ENCODE measurements around the gene FOXP2. TPM values are rescaled to one million over a fixed set of nuclear protein-coding genes. Genes with fewer than 3 reads are reported as not detected.
"Not testable (repeated sequence)": the region's sequence is repeated elsewhere in the genome, so short reads cannot be mapped to it uniquely, and the experiment has no call there.

FOXP2 gene
- total RNA-seq, 1 donor from 2014 or later = 0.02 TPM

DNA sequence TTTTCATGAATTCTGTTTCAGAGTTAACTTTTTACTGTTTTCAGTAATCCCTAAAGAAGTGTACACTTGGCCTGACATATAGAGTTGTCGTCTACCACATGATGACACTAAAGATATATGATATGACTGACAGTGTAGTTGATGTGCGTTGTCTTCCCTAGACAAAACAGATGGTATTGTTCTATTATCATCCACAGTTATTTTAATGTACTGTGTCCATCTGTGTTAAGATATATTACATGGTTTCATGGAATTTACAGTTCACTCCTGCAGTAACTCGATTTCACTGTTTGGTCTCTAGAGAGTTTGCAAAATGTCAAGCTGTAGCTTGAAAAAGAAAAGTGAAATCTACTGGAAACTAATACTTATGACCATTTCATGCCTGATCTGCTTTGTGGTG, 18.1 kb downstream of the FOXP2 start:
- Mint-ChIP-seq H3K4me3 (no peak overlapping the region), H3K9me3 (no peaks in the 10 kb centered on the region), H3K27me3 (no peaks in the 10 kb centered on the region), H3K27ac (no peak overlapping the region), H3K4me1 (no peaks in the 10 kb centered on the region), H3K36me3 (ENCODE audit: low read depth) (no peaks in the 10 kb centered on the region)
- no peak for DNase-seq
- intact Hi-C loops (cut with micrococcal nuclease) = no loop called here

DNA sequence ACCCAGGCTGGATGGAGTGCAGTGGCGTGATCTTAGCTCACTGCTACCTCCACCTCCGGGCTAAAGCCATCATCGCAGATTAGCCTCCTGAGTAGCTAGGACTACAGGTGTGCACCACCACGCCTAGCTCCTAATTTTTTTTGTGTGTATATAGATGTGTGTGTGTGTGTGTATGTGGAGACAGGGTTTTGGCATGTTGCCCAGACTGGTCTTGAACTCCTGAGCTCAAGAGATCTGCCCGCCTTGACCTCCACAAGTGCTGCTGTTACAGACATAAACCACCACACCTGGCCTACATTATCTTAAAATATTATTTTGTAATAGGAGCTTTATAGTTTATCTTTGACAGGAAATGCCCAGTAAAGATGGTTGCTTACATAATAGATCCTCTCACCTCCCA, 25.0 kb downstream of the FOXP2 start:
- no peak overlapping the region for H3K27ac Mint-ChIP-seq
- H3K4me1 Mint-ChIP-seq = no peaks in the 10 kb centered on the region
- H3K36me3 Mint-ChIP-seq (ENCODE audit: low read depth) = no peaks in the 10 kb centered on the region
- DNase-seq = no peak
- no peaks in the 10 kb centered on the region for H3K9me3 Mint-ChIP-seq
- no peak overlapping the region for H3K4me3 Mint-ChIP-seq
- intact Hi-C loops (cut with micrococcal nuclease) = no loop called here
- H3K27me3 Mint-ChIP-seq = no peaks in the 10 kb centered on the region

DNA sequence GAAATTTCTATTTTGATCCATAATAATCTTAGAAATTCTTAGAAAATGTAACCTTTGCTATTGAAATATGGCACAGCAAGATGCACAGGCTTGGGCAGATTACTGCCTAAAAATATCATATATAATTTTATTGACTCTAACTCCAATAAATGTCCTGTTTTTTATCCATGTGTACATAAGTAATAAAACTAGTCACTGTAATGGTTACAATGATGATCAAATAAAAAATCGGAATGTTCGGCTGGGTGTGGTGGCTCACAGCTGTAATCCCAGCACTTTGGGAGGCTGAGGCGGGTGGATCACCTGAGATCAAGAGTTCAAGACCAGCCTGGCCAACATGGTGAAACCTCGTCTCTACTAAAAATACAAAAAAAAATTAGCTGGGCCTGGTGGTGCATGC, 26.3 kb downstream of the FOXP2 start:
- H3K27ac Mint-ChIP-seq; intact Hi-C loops (cut with micrococcal nuclease); DNase-seq; H3K9me3 Mint-ChIP-seq; H3K4me1 Mint-ChIP-seq; H3K36me3 Mint-ChIP-seq (ENCODE audit: low read depth); H3K4me3 Mint-ChIP-seq; H3K27me3 Mint-ChIP-seq: not testable (repeated sequence)

DNA sequence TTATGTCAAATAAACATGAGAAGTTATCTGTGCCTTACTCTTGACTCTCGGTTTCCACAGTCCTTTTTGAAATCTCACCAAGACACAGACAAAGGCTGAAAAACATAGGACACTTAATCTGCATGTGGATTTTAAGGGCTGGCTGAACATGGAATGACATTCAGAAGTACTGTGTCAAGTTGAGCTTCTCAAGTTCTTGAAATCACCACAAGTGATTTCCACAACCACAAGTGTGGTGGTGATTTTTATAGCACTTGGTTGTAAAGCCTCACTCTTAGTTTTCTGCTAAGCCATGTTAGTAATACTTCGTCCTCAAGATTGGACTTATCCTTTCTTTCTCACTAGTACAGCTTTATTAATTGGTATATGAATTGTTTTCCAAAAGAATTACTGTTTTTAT, 29.6 kb downstream of the FOXP2 start:
- Mint-ChIP-seq H3K27ac (no peak overlapping the region), H3K4me1 (no peaks in the 10 kb centered on the region)

DNA sequence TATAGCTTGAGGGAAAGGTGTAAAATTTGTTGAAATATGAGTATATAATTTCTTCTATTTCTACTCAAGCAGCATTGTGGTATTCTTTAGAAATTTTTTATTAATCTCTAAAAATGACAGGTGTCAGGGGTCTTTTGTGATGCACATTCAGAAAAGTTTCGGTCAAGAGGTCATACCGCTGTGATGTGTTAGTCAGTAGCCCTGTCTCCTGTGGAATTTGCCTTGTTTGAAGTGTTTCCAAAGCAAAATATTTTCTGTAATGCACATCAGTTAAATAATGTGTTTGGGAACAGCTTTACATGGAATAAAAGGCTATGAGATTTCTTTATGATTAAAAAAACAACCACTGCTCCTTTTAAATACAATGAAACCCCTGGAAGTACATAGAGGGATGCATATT, 35.8 kb downstream of the FOXP2 start:
- no peaks in the 10 kb centered on the region for H3K9me3 Mint-ChIP-seq
- no peaks in the 10 kb centered on the region for H3K36me3 Mint-ChIP-seq (ENCODE audit: low read depth)
- H3K4me3 Mint-ChIP-seq = no peak overlapping the region
- H3K27me3 Mint-ChIP-seq = no peaks in the 10 kb centered on the region
- no peaks in the 10 kb centered on the region for H3K4me1 Mint-ChIP-seq
- H3K27ac Mint-ChIP-seq = no peak overlapping the region
- no peak for DNase-seq
- intact Hi-C loops (cut with micrococcal nuclease) = no loop called here

More for the DNA sequence above, 29.6 kb downstream of the FOXP2 start:
- no peak overlapping the region for H3K4me3 Mint-ChIP-seq
- H3K36me3 Mint-ChIP-seq (ENCODE audit: low read depth) = no peaks in the 10 kb centered on the region
- no peaks in the 10 kb centered on the region for H3K9me3 Mint-ChIP-seq
- no peaks in the 10 kb centered on the region for H3K27me3 Mint-ChIP-seq
- intact Hi-C loops (cut with micrococcal nuclease) = no loop called here
- DNase-seq = no peak

DNA sequence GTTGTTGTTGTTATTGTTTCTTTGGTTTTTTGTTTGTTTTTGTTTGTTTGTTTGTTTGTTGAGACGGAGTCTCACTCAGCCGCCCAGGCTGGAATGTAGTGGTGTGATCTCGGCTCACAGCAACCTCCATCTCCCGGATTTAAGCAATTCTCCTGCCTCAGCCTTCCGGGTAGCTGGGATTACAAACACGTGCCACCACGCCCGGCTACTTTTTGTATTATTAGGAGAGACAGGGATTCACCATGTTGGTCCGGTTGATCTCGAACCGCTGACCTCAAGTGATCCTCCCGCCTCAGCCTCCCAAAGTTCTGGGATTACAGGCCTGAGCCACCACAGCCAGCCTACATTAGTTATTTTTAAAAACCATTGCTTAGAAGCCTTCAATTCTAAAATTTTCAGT, 45.0 kb downstream of the FOXP2 start:
- no peak for DNase-seq
- intact Hi-C loops (cut with micrococcal nuclease) = no loop called here
- Mint-ChIP-seq H3K27me3 (no peaks in the 10 kb centered on the region), H3K36me3 (ENCODE audit: low read depth) (no peaks in the 10 kb centered on the region), H3K27ac (no peak overlapping the region), H3K9me3 (no peaks in the 10 kb centered on the region), H3K4me1 (no peaks in the 10 kb centered on the region), H3K4me3 (no peak overlapping the region)

DNA sequence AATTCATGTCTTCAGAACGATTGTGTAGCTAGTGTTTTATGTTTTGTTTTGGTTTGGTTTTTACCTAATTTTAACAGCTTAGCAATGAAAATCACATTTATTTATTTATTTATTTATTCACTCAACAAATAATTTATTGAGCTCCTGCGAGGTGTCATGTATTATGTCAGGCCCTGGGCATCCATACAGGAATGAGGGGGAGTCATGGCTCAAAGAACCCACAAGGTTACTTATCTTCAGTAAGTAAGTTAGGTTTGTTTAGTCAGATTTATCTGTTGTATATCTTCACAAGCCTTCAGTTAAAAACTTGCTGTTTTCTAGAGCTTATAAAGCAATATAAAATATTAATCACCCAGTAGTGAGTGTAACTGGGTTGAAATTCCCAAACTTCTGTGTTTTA, 45.4 kb downstream of the FOXP2 start:
- Mint-ChIP-seq H3K27me3 (no peaks in the 10 kb centered on the region), H3K4me1 (no peaks in the 10 kb centered on the region), H3K9me3 (no peaks in the 10 kb centered on the region), H3K36me3 (ENCODE audit: low read depth) (no peaks in the 10 kb centered on the region), H3K4me3 (no peak overlapping the region), H3K27ac (no peak overlapping the region)
- no peak for DNase-seq
- intact Hi-C loops (cut with micrococcal nuclease) = no loop called here

DNA sequence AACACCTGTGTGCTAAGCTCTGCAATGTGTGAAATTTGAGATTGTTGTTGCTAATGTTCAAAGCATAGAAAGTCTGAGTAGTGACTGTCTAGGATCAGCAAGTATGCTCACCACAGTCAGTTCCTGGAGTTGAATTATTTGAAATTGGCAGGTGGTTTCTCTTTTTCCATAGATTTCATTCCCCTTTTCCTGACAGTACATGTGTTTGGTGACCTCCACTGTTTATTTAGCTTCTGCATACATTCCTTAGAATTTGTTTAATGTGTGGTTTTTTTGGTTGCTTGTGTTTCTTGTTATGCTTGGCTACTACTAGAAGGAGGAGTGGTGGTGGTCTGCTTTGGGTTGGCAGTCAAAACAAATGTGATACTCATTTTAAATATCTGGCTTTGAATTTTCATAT, 52.3 kb downstream of the FOXP2 start:
- no peak for DNase-seq
- Mint-ChIP-seq H3K27ac (no peak overlapping the region), H3K27me3 (no peaks in the 10 kb centered on the region), H3K36me3 (ENCODE audit: low read depth) (no peaks in the 10 kb centered on the region), H3K4me3 (no peak overlapping the region), H3K4me1 (no peaks in the 10 kb centered on the region), H3K9me3 (no peaks in the 10 kb centered on the region)
- intact Hi-C loops (cut with micrococcal nuclease) = no loop called here

DNA sequence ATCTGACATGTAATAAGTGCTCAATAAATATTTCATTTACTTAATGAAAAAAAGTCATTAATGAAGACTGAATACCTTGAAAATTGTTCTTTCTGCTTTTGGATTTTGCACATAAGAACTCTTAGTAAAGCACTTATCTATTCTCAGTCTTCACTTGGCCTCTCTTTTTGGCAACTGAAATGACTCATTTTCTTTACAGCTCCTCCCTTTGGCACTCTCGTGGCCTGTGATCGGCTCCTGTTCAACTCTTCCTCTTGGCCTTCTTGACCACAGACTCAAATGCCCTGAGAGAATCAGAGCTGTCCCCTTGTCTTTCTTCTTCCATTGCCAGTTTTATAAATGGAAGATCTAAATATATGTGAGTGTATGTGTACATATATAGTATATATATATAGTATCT, 54.2 kb downstream of the FOXP2 start:
- DNase-seq = no peak
- intact Hi-C loops (cut with micrococcal nuclease) = no loop called here
- no peaks in the 10 kb centered on the region for H3K4me1 Mint-ChIP-seq
- H3K27me3 Mint-ChIP-seq = no peaks in the 10 kb centered on the region
- H3K27ac Mint-ChIP-seq = no peak overlapping the region
- no peaks in the 10 kb centered on the region for H3K36me3 Mint-ChIP-seq (ENCODE audit: low read depth)
- H3K4me3 Mint-ChIP-seq = no peak overlapping the region
- no peaks in the 10 kb centered on the region for H3K9me3 Mint-ChIP-seq

DNA sequence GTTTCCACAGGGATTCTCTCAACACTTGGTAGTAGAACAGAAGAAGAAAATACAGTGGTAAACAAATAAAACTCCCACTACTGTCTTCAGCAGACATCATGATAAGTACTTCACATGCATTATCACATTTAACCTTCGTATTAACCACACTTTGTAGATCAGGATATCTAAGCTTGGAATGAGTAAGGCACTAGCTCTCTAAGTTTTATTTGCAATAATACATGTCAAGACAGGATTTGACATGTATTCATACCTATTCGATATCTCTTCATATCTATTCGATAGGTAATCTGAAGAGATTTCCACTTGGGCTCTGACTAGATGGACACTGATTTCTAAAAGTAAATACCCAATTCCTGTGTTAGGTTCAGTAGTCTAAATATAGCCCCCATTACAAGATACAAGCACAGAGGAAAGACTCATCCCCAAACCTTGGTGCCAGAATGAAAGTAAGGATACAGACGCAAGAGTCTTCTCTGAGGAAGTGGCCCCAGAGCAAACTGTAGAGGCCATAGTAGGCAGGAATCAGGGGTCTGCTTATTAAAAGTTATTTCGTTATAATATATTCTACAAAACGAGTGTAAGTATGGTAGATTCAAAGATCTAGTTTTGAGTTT, 58.4 kb downstream of the FOXP2 start:
- Mint-ChIP-seq H3K27ac (no peak overlapping the region), H3K4me3 (no peak overlapping the region), H3K9me3 (no peaks in the 10 kb centered on the region), H3K36me3 (ENCODE audit: low read depth) (no peaks in the 10 kb centered on the region), H3K4me1 (no peaks in the 10 kb centered on the region), H3K27me3 (no peaks in the 10 kb centered on the region)
- intact Hi-C loops (cut with micrococcal nuclease) = no loop called here
- DNase-seq = no peak

DNA sequence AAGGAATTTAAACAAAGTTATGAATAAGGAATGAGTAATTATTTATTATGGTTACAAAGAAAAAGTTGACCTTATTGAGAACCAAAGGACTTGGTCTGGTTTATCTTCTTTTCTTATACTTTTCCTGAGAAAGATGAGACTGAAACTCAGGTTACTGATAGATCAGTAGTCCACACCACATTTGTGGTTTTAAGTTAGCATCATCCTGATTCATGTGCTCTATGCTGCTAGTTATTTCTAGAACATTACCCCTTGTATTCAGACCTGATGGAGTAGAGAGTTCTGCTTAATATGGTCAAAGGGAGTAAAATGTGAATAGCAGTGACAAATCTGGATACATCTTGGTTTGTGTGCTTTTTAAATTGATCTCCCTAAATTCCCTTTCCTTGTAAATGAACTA, 63.8 kb downstream of the FOXP2 start:
- Mint-ChIP-seq H3K36me3 (ENCODE audit: low read depth) (no peaks in the 10 kb centered on the region), H3K27me3 (no peaks in the 10 kb centered on the region), H3K4me3 (no peak overlapping the region), H3K9me3 (no peaks in the 10 kb centered on the region), H3K27ac (no peak overlapping the region), H3K4me1 (no peaks in the 10 kb centered on the region)
- DNase-seq = no peak
- intact Hi-C loops (cut with micrococcal nuclease) = no loop called here

DNA sequence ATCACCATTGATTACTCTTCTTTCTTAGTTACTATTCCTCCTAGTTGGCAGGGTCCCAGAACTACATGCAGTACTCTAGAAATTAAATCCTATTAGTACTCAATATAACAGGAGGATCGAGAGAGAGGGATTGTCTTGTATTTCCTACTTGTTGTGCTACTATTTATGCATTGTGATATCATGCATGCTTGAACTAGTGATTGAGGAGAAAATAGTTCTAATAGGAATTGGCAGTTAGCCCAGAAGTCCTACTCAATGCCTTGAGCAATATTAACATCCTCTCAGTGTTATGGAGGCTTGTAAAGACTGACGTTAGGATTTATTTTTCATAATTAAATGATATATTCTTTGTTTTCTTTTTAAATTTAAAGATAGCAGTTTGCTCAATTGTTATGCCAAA, 67.4 kb downstream of the FOXP2 start:
- H3K27me3 Mint-ChIP-seq = no peaks in the 10 kb centered on the region
- intact Hi-C loops (cut with micrococcal nuclease) = no loop called here
- no peak overlapping the region for H3K4me3 Mint-ChIP-seq
- no peaks in the 10 kb centered on the region for H3K36me3 Mint-ChIP-seq (ENCODE audit: low read depth)
- no peak overlapping the region for H3K27ac Mint-ChIP-seq
- H3K4me1 Mint-ChIP-seq = no peaks in the 10 kb centered on the region
- no peak for DNase-seq
- H3K9me3 Mint-ChIP-seq = peaks cover 6% of the 10 kb centered on the region

DNA sequence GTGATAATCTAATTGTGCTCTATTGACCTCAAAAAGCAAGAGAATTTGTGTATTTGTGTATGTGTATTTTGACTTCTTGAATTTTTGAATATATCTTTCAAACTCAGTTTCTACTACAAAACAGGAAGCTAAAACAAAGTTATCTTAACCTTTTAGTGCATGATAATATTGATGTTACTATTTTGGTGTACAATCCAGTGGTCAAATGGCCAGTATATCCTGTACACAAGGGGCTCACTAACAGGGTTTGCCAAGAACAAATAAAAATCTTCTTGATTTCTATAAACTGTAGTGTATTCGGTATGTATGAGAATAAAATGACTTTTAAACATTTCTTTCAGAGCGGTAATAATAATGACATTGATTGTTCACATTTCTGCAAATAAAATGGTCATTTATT, 69.6 kb downstream of the FOXP2 start:
- intact Hi-C loops (cut with micrococcal nuclease) = no loop called here
- Mint-ChIP-seq H3K27ac (no peak overlapping the region), H3K27me3 (no peaks in the 10 kb centered on the region), H3K4me3 (no peak overlapping the region), H3K9me3 (peaks cover 13% of the 10 kb centered on the region), H3K4me1 (no peaks in the 10 kb centered on the region), H3K36me3 (ENCODE audit: low read depth) (no peaks in the 10 kb centered on the region)
- no peak for DNase-seq

DNA sequence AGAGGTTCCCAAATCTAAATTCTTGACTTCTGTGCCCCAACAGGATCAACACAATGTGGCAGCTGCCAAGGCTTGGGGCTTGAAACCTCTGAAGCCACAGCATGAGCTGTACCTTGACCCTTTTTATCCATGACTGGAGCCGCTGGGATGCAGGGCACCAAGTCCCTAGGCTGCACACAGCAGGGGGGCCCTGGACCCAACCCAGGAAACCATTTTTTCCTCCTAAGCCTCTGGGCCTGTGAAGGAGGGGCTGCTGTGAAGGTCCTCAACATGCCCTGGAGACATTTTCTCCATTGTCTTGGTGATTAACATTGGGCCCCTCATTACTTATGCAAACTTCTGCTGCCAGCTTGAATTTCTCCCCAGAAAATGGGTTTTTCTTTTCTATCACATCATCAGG, 72.6 kb downstream of the FOXP2 start:
- no peak overlapping the region for H3K4me3 Mint-ChIP-seq
- H3K9me3 Mint-ChIP-seq = peaks cover 17% of the 10 kb centered on the region
- intact Hi-C loops (cut with micrococcal nuclease) = no loop called here
- H3K4me1 Mint-ChIP-seq = no peaks in the 10 kb centered on the region
- DNase-seq = no peak
- no peak overlapping the region for H3K27ac Mint-ChIP-seq
- H3K36me3 Mint-ChIP-seq (ENCODE audit: low read depth) = no peaks in the 10 kb centered on the region
- no peaks in the 10 kb centered on the region for H3K27me3 Mint-ChIP-seq

DNA sequence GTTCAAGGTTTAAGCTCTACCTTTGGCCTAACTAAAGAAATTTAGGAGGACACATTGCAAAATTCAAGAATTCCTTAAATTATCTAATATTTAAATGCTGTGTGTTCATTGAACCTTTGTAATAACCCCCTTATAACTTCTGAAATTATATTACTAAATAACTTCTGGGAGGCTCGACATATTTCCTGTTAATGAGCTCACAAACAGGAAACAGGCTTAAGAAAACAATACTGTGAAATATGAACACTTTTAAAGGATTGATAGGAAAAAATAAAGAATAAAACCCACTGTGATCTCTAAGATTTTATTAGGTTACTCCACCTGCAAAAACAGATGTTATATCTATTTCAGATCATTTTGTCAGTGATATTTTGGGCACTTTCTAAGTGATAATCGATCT, 74.1 kb downstream of the FOXP2 start:
- Mint-ChIP-seq H3K4me1 (no peaks in the 10 kb centered on the region), H3K36me3 (ENCODE audit: low read depth) (no peaks in the 10 kb centered on the region), H3K4me3 (no peak overlapping the region), H3K27ac (no peak overlapping the region), H3K9me3 (peaks cover 17% of the 10 kb centered on the region), H3K27me3 (no peaks in the 10 kb centered on the region)
- no peak for DNase-seq
- intact Hi-C loops (cut with micrococcal nuclease) = no loop called here
